HL-60 (cell line): Measurements from ENCODE around the gene SLC16A10.

ENCODE experiments used
- CTCF ChIP-seq: IDR thresholded peaks from one replicate; pipeline ENCODE4 v1.5.1; 2011; ENCODE audit warnings: low read length, control low read depth, inconsistent platforms; ENCODE audit not compliant: insufficient read depth
- POLR2AphosphoS5 ChIP-seq: IDR thresholded peaks from 2 replicates; pipeline ENCODE4 v1.6.1; 2012; ENCODE audit warnings: low read depth
- TF ChIP-seq, protein P1 (sequence below): IDR thresholded peaks from 2 replicates; pipeline ENCODE4 v1.6.1; 2012; ENCODE audit warnings: low read depth; ENCODE audit not compliant: insufficient replicate concordance

- TF ChIP-seq CTCF = no peak
- TF ChIP-seq, protein P1, sequence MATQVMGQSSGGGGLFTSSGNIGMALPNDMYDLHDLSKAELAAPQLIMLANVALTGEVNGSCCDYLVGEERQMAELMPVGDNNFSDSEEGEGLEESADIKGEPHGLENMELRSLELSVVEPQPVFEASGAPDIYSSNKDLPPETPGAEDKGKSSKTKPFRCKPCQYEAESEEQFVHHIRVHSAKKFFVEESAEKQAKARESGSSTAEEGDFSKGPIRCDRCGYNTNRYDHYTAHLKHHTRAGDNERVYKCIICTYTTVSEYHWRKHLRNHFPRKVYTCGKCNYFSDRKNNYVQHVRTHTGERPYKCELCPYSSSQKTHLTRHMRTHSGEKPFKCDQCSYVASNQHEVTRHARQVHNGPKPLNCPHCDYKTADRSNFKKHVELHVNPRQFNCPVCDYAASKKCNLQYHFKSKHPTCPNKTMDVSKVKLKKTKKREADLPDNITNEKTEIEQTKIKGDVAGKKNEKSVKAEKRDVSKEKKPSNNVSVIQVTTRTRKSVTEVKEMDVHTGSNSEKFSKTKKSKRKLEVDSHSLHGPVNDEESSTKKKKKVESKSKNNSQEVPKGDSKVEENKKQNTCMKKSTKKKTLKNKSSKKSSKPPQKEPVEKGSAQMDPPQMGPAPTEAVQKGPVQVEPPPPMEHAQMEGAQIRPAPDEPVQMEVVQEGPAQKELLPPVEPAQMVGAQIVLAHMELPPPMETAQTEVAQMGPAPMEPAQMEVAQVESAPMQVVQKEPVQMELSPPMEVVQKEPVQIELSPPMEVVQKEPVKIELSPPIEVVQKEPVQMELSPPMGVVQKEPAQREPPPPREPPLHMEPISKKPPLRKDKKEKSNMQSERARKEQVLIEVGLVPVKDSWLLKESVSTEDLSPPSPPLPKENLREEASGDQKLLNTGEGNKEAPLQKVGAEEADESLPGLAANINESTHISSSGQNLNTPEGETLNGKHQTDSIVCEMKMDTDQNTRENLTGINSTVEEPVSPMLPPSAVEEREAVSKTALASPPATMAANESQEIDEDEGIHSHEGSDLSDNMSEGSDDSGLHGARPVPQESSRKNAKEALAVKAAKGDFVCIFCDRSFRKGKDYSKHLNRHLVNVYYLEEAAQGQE = no peak
- no peak for TF ChIP-seq POLR2AphosphoS5
Observed at GRCh38 chr6:111107589-111107988, 20.3 kb downstream of the SLC16A10 start.
